ENCODE measurements around the gene TGFB2.
A peak's percentile ranks its signal among the peaks of the same experiment; 100 is the strongest.

Gene TGFB2

DNA sequence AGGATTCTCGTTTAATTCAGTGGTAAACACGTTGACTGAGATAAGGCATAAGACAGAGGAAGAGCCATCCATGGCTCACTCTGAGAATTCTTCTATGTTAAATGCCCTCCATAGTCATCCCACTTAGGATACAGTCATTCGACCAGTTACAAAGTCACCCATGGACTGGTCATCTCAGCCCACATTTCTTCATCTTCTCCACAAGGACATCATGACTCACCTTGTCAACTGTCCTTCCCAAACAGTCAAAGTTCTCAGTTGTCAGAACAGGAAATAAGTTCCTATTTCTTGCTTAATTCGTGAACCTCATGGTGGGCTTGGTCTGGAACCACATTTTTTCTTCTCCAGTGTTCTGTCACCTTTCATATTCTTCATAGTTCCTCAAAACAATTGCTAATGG lies 133.2 kb downstream of the TGFB2 start:
- ATAC-seq (ENCODE audit: low read depth): no peak
- H3K4me1 ChIP-seq (ENCODE audit: insufficient read depth, poor library complexity, severe bottlenecking): peaks cover 47% of the 10 kb centered on the region

DNA sequence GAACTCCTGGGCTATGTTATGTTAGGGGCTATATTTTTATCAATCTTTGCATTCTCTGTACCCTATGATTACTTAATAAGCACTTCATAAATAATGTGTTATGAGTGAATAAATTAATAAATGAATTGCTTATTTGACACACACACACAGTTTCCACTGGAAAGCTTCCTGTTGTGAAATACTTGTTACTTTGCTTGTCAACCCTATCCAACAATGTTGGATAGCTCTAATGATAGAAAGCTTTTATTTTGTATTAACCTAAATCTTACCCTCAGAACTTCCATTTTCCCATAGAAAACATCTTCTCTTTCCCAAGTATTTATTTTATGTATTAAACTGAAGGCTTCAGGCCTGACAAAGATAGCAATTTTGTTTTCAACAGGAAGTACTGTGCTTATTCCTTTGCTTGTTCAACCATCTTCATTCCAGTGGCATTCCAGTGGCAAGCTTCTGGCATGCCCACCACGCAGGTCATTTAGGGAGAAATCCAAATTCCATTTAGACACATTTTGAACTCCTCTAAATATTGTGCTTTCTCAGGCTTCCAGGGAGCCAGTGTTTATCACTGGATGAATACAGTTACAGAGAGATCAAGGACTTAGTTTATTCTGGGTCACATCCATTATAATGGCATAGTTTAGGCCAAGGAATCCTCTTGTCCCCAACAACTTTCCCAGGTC lies 134.4 kb downstream of the TGFB2 start:
- DNase-seq (ENCODE audit: low spot score) (no peak), ATAC-seq (ENCODE audit: low read depth) (peak; percentile 10; the same call in 1 of the 3 replicates)
- Histone ChIP-seq H3K36me3 (ENCODE audit: low read depth) (no peaks in the 10 kb centered on the region), H3K27me3 (ENCODE audit: insufficient read depth, poor library complexity, severe bottlenecking) (no peaks in the 10 kb centered on the region), H3K4me3 (ENCODE audit: severe bottlenecking) (no peak overlapping the region), H3K27ac (ENCODE audit: poor library complexity, severe bottlenecking) (peak overlapping the region; percentile 92), H3K4me1 (ENCODE audit: insufficient read depth, poor library complexity, severe bottlenecking) (peaks cover 47% of the 10 kb centered on the region), H3K9me3 (ENCODE audit: severe bottlenecking) (no peaks in the 10 kb centered on the region)
- TF ChIP-seq, protein P1, sequence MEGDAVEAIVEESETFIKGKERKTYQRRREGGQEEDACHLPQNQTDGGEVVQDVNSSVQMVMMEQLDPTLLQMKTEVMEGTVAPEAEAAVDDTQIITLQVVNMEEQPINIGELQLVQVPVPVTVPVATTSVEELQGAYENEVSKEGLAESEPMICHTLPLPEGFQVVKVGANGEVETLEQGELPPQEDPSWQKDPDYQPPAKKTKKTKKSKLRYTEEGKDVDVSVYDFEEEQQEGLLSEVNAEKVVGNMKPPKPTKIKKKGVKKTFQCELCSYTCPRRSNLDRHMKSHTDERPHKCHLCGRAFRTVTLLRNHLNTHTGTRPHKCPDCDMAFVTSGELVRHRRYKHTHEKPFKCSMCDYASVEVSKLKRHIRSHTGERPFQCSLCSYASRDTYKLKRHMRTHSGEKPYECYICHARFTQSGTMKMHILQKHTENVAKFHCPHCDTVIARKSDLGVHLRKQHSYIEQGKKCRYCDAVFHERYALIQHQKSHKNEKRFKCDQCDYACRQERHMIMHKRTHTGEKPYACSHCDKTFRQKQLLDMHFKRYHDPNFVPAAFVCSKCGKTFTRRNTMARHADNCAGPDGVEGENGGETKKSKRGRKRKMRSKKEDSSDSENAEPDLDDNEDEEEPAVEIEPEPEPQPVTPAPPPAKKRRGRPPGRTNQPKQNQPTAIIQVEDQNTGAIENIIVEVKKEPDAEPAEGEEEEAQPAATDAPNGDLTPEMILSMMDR (IDR thresholded peaks at IDR 0.05; ENCODE audit: poor library complexity, severe bottlenecking): no peak

More for the DNA sequence above, 133.2 kb downstream of the TGFB2 start:
- H3K9me3 ChIP-seq (ENCODE audit: severe bottlenecking): no peaks in the 10 kb centered on the region
- TF ChIP-seq, protein P1 (IDR thresholded peaks at IDR 0.05; ENCODE audit: poor library complexity, severe bottlenecking): no peak
- H3K27me3 ChIP-seq (ENCODE audit: insufficient read depth, poor library complexity, severe bottlenecking): no peaks in the 10 kb centered on the region
- DNase-seq (ENCODE audit: low spot score): no peak
- peak overlapping the region; percentile 92 for H3K27ac ChIP-seq (ENCODE audit: poor library complexity, severe bottlenecking)
- H3K4me3 ChIP-seq (ENCODE audit: severe bottlenecking): no peak overlapping the region
- no peaks in the 10 kb centered on the region for H3K36me3 ChIP-seq (ENCODE audit: low read depth)

DNA sequence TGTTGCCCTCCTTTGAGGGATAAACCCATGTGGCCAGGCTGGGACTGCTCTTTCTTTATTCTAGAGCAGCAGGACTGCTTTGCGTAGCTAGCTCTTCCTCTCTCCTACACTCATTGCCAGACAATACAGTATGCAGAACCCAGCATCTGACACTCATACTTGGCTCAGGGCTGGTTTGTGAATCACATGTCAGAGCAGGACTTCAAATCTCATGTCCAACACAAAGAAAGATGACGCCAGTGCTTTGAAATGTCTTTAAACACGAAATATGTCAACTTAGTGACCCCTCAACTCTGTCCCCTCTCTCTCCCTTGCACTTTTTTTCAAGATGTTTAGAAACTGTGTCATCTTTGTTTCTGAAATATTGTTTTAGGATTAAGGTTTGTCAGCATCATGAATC lies 135.0 kb downstream of the TGFB2 start:
- TF ChIP-seq, protein P1 (IDR thresholded peaks at IDR 0.05; ENCODE audit: poor library complexity, severe bottlenecking): no peak
- H3K4me1 ChIP-seq (ENCODE audit: insufficient read depth, poor library complexity, severe bottlenecking): peaks cover 47% of the 10 kb centered on the region
- no peaks in the 10 kb centered on the region for H3K27me3 ChIP-seq (ENCODE audit: insufficient read depth, poor library complexity, severe bottlenecking)
- H3K27ac ChIP-seq (ENCODE audit: poor library complexity, severe bottlenecking): peak overlapping the region; percentile 92
- DNase-seq (ENCODE audit: low spot score) (no peak), ATAC-seq (ENCODE audit: low read depth) (peak; percentile 86)
- H3K36me3 ChIP-seq (ENCODE audit: low read depth): no peaks in the 10 kb centered on the region
- no peaks in the 10 kb centered on the region for H3K9me3 ChIP-seq (ENCODE audit: severe bottlenecking)
- H3K4me3 ChIP-seq (ENCODE audit: severe bottlenecking): no peak overlapping the region

DNA sequence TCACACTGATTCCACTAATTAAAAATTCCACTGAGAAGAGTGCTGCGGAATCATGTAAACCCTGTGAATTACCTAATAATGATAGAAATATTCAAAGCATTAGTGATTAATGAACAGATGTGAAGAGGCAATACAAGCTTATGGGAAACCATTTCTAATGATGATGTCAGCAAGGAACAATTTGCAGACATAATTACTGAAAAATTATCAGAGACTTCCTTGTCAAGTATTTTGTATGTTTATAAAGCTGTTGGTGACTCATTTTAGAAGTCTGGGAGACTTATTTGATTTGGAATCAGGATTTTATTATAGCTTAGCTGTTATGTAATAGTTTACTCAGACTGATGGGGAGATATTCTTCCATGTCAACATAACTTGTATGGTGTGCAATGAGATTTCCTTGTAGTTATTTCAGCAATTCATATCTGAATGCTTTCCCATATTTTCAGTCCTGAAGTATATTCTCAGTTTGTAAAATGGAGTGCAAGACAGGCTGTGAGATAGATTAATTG lies 135.5 kb downstream of the TGFB2 start:
- peak overlapping the region; percentile 92 for H3K27ac ChIP-seq (ENCODE audit: poor library complexity, severe bottlenecking)
- no peaks in the 10 kb centered on the region for H3K9me3 ChIP-seq (ENCODE audit: severe bottlenecking)
- peak; percentile 43 for ATAC-seq (ENCODE audit: low read depth)
- H3K4me1 ChIP-seq (ENCODE audit: insufficient read depth, poor library complexity, severe bottlenecking): peaks cover 46% of the 10 kb centered on the region
- no peak overlapping the region for H3K4me3 ChIP-seq (ENCODE audit: severe bottlenecking)
- no peaks in the 10 kb centered on the region for H3K36me3 ChIP-seq (ENCODE audit: low read depth)
- no peaks in the 10 kb centered on the region for H3K27me3 ChIP-seq (ENCODE audit: insufficient read depth, poor library complexity, severe bottlenecking)
- DNase-seq (ENCODE audit: low spot score): no peak
- TF ChIP-seq, protein P1 (IDR thresholded peaks at IDR 0.05; ENCODE audit: poor library complexity, severe bottlenecking): no peak
